ENCODE measurements around the gene KRTAP11-1. TPM values are rescaled to one million over a fixed set of nuclear protein-coding genes. Genes with fewer than 3 reads are reported as not detected.

The KRTAP11-1 gene
- total and polyA plus RNA-seq, 2 of the 13 experiments (the other 11 are each of a cell fraction or from before 2014, with no cell fraction given), result not detected

GRCh38 chr21:30921129-30921528 is 39.7 kb upstream of the KRTAP11-1 start:
- ATAC-seq (no peak), DNase-seq (ENCODE audit: low spot score) (no peak), FAIRE-seq (no peak)
- Histone ChIP-seq H2AFZ (ENCODE audit: low read length) (no peak overlapping the region), H3K36me3 (replicated peaks in 1 of 2; ENCODE audit: control insufficient read depth in 1 of 2, insufficient read depth in 2 of 2, low read length in 2 of 2) (no peaks in the 10 kb centered on the region), H4K20me1 (ENCODE audit: insufficient read depth, low read length) (no peaks in the 10 kb centered on the region), H3K27me3 (ENCODE audit: control insufficient read depth in 1 of 2, insufficient read depth in 2 of 2, low read length in 2 of 2) (no peaks in the 10 kb centered on the region), H3K79me2 (ENCODE audit: insufficient read depth, low read length) (no peaks in the 10 kb centered on the region), H3K27ac (ENCODE audit: extremely low read length, insufficient read depth, low read length) (no peak overlapping the region), H3K4me2 (ENCODE audit: low read depth, low read length) (no peak overlapping the region), H3K9ac (ENCODE audit: insufficient read depth, low read depth, low read length) (no peak overlapping the region), H3K9me3 (ENCODE audit: low read length) (peaks cover 97% of the 10 kb centered on the region), H3K4me1 (ENCODE audit: insufficient read depth, low read length) (no peaks in the 10 kb centered on the region), H3K4me3 (replicated peaks in 1 of 3; ENCODE audit: insufficient read depth in 1 of 3, low read depth in 2 of 3, low read length in 3 of 3) (no peak overlapping the region)
- POLR2A ChIA-PET, result no interaction called here
- in situ Hi-C loops (cut with HindIII; ENCODE audit: extremely low pct_ligation_motif_present, low pct_unique_long_range_greater_than_20kb) (no loop called here), intact Hi-C loops (cut with micrococcal nuclease; ENCODE audit: unreplicated experiment) (no loop called here)
- BruUV-seq (replicated peaks), result no TSS peak
- 13% methylated on average over 4 of the region's 4 CpGs for WGBS (ENCODE audit: low lambda C conversion rate)
- TF ChIP-seq ZFP36 (IDR thresholded peaks at IDR 0.05; ENCODE audit: borderline replicate concordance, low read depth, low read length, partially characterized antibody), result no peak
- no peak for TF ChIP-seq EEA1 (CRISPR knock-in tag; IDR thresholded peaks at IDR 0.05; ENCODE audit: borderline replicate concordance)
- no peak for TF ChIP-seq FOXJ3 (CRISPR knock-in tag; IDR thresholded peaks at IDR 0.05; ENCODE audit: borderline replicate concordance)
- no peak for TF ChIP-seq SUZ12 (IDR thresholded peaks at IDR 0.05; ENCODE audit: low read depth, low read length)
- TF ChIP-seq SMAD3 (CRISPR knock-in tag; IDR thresholded peaks at IDR 0.05), result no peak
- no peak for TF ChIP-seq TSC22D2 (CRISPR knock-in tag; IDR thresholded peaks at IDR 0.05; ENCODE audit: borderline replicate concordance)
- no peak for TF ChIP-seq IRX3 (CRISPR knock-in tag; IDR thresholded peaks at IDR 0.05; ENCODE audit: borderline replicate concordance, low read depth)
- TF ChIP-seq, protein P1, sequence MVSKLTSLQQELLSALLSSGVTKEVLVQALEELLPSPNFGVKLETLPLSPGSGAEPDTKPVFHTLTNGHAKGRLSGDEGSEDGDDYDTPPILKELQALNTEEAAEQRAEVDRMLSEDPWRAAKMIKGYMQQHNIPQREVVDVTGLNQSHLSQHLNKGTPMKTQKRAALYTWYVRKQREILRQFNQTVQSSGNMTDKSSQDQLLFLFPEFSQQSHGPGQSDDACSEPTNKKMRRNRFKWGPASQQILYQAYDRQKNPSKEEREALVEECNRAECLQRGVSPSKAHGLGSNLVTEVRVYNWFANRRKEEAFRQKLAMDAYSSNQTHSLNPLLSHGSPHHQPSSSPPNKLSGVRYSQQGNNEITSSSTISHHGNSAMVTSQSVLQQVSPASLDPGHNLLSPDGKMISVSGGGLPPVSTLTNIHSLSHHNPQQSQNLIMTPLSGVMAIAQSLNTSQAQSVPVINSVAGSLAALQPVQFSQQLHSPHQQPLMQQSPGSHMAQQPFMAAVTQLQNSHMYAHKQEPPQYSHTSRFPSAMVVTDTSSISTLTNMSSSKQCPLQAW (CRISPR knock-in tag; IDR thresholded peaks at IDR 0.05), result no peak
- CTCF ChIA-PET (ENCODE audit: low intra/inter-chr PET ratio, low total read pairs), result no interaction called here

GRCh38 chr21:30917557-30917956 is 36.2 kb upstream of the KRTAP11-1 start:
- no peak overlapping the region for H3K27ac ChIP-seq (ENCODE audit: extremely low read length, insufficient read depth, low read length)
- FAIRE-seq (no peak), ATAC-seq (no peak), DNase-seq (ENCODE audit: low spot score) (no peak)
- no peaks in the 10 kb centered on the region for H3K36me3 ChIP-seq (replicated peaks in 1 of 2; ENCODE audit: control insufficient read depth in 1 of 2, insufficient read depth in 2 of 2, low read length in 2 of 2)
- CTCF ChIA-PET (ENCODE audit: low intra/inter-chr PET ratio, low total read pairs), result no interaction called here
- H4K20me1 ChIP-seq (ENCODE audit: insufficient read depth, low read length), result no peaks in the 10 kb centered on the region
- H3K27me3 ChIP-seq (ENCODE audit: control insufficient read depth in 1 of 2, insufficient read depth in 2 of 2, low read length in 2 of 2), result no peaks in the 10 kb centered on the region
- H3K79me2 ChIP-seq (ENCODE audit: insufficient read depth, low read length), result no peaks in the 10 kb centered on the region
- no TSS peak for BruUV-seq (replicated peaks)
- in situ Hi-C loops (cut with HindIII; ENCODE audit: extremely low pct_ligation_motif_present, low pct_unique_long_range_greater_than_20kb), result no loop called here
- H2AFZ ChIP-seq (ENCODE audit: low read length), result no peak overlapping the region
- peaks cover 87% of the 10 kb centered on the region for H3K9me3 ChIP-seq (ENCODE audit: low read length)
- POLR2A ChIA-PET, result no interaction called here
- intact Hi-C loops (cut with micrococcal nuclease; ENCODE audit: unreplicated experiment), result no loop called here
- no peak overlapping the region for H3K4me2 ChIP-seq (ENCODE audit: low read depth, low read length)
- 0% methylated on average over 1 of the region's 1 CpG for WGBS (ENCODE audit: low lambda C conversion rate)
- H3K4me3 ChIP-seq (replicated peaks in 1 of 3; ENCODE audit: insufficient read depth in 1 of 3, low read depth in 2 of 3, low read length in 3 of 3), result no peak overlapping the region
- H3K4me1 ChIP-seq (ENCODE audit: insufficient read depth, low read length), result no peaks in the 10 kb centered on the region
- no peak overlapping the region for H3K9ac ChIP-seq (ENCODE audit: insufficient read depth, low read depth, low read length)
- TF ChIP-seq EHMT2 (IDR thresholded peaks at IDR 0.05; ENCODE audit: borderline replicate concordance, low read depth, low read length) (no peak), BRD4 (CRISPR knock-in tag; IDR thresholded peaks at IDR 0.05) (no peak), ZNF713 (CRISPR knock-in tag; IDR thresholded peaks at IDR 0.05) (no peak), ATF7-NPFF (CRISPR knock-in tag; IDR thresholded peaks at IDR 0.05; ENCODE audit: low read depth) (no peak), DMTF1 (CRISPR knock-in tag; IDR thresholded peaks at IDR 0.05) (no peak), ZNF678 (CRISPR knock-in tag; IDR thresholded peaks at IDR 0.05) (no peak)
- TF ChIP-seq, protein P2, sequence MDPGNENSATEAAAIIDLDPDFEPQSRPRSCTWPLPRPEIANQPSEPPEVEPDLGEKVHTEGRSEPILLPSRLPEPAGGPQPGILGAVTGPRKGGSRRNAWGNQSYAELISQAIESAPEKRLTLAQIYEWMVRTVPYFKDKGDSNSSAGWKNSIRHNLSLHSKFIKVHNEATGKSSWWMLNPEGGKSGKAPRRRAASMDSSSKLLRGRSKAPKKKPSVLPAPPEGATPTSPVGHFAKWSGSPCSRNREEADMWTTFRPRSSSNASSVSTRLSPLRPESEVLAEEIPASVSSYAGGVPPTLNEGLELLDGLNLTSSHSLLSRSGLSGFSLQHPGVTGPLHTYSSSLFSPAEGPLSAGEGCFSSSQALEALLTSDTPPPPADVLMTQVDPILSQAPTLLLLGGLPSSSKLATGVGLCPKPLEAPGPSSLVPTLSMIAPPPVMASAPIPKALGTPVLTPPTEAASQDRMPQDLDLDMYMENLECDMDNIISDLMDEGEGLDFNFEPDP (CRISPR knock-in tag; conservative IDR thresholded peaks at IDR 0.05), result no peak

Measured in HepG2 (cell line).